ENCODE data around the gene ABCC3.

DNA sequence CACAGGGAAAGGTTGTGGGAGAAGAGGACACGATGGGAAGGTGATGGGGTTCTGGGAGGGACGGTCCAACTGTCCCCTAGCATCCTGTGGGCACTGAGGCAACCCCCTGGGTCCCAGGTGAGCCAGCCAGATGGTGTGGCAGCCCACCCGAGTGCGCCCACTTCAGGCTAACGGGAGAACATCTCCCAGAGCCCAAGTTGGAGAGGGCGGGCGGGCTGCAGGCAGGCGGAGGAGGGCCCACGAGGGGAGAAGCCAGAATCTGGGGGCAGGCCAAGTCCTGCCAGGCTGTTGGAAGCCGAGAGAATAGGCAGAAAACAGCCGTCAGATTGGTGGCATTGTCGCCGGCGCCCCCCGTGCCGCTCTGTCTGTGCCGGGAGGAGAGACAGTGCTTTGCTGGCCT is 13.8 kb upstream of the ABCC3 start:
- TF ChIP-seq, protein P1, sequence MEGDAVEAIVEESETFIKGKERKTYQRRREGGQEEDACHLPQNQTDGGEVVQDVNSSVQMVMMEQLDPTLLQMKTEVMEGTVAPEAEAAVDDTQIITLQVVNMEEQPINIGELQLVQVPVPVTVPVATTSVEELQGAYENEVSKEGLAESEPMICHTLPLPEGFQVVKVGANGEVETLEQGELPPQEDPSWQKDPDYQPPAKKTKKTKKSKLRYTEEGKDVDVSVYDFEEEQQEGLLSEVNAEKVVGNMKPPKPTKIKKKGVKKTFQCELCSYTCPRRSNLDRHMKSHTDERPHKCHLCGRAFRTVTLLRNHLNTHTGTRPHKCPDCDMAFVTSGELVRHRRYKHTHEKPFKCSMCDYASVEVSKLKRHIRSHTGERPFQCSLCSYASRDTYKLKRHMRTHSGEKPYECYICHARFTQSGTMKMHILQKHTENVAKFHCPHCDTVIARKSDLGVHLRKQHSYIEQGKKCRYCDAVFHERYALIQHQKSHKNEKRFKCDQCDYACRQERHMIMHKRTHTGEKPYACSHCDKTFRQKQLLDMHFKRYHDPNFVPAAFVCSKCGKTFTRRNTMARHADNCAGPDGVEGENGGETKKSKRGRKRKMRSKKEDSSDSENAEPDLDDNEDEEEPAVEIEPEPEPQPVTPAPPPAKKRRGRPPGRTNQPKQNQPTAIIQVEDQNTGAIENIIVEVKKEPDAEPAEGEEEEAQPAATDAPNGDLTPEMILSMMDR (IDR thresholded peaks at IDR 0.05): no peak
- TF ChIP-seq POLR2AphosphoS5 (IDR thresholded peaks at IDR 0.05) (no peak), POLR2A (IDR thresholded peaks at IDR 0.05) (no peak), EP300 (IDR thresholded peaks at IDR 0.05) (no peak)

Measured in upper lobe of left lung (tissue), 4 donors.